ENCODE measurements around the gene JUP. TPM values are rescaled to one million over a fixed set of nuclear protein-coding genes. Genes with fewer than 3 reads are reported as not detected.

The JUP gene
- total RNA-seq, 2 experiments from 2014 or later, result 40.5 to 62.0 TPM

GRCh38 chr17:41724476-41725050, 61.9 kb downstream of the JUP start:
- Histone ChIP-seq H3K79me2 (ENCODE audit: insufficient read depth, low read depth, low read length) (no peaks in the 10 kb centered on the region), H3K9me2 (ENCODE audit: insufficient read depth, low read length) (no peaks in the 10 kb centered on the region), H3K9me3 (ENCODE audit: low read length) (no peaks in the 10 kb centered on the region), H3K4me2 (ENCODE audit: low read length) (no peak overlapping the region), H3K27ac (ENCODE audit: low read depth, low read length, poor library complexity, severe bottlenecking) (no peak overlapping the region), H3K4me3 (ENCODE audit: low read depth, low read length, poor library complexity, severe bottlenecking) (no peak overlapping the region), H3K4me1 (ENCODE audit: insufficient read depth, low read length, poor library complexity, severe bottlenecking) (no peaks in the 10 kb centered on the region), H2AFZ (ENCODE audit: low read length) (no peak overlapping the region), H3K36me3 (ENCODE audit: insufficient read depth, low read length) (no peaks in the 10 kb centered on the region), H4K20me1 (ENCODE audit: insufficient read depth, low read length) (no peaks in the 10 kb centered on the region)
- intact Hi-C loops (cut with micrococcal nuclease; ENCODE audit: unreplicated experiment), result no loop called here
- BruUV-seq (replicated peaks), result no TSS peak
- CTCF ChIA-PET (ENCODE audit: unreplicated experiment), result interaction anchor here (0.6 kb wide), 1 partner anchor 76 kb away, joined by 10 read pairs; no protein-coding TSS in a partner anchor
- POLR2A ChIA-PET, result interaction anchor here (0.8 kb wide), 1 partner anchor 127 kb away, joined by 4 read pairs; no protein-coding TSS in a partner anchor
- DNase-seq (ENCODE audit: low spot score), result no peak
- TF ChIP-seq CTCF (conservative IDR thresholded peaks at IDR 0.05; ENCODE audit: low read length), result no peak
- TF ChIP-seq EZH2phosphoT487 (IDR thresholded peaks at IDR 0.05; ENCODE audit: borderline replicate concordance, low read depth, low read length), result no peak

DNA sequence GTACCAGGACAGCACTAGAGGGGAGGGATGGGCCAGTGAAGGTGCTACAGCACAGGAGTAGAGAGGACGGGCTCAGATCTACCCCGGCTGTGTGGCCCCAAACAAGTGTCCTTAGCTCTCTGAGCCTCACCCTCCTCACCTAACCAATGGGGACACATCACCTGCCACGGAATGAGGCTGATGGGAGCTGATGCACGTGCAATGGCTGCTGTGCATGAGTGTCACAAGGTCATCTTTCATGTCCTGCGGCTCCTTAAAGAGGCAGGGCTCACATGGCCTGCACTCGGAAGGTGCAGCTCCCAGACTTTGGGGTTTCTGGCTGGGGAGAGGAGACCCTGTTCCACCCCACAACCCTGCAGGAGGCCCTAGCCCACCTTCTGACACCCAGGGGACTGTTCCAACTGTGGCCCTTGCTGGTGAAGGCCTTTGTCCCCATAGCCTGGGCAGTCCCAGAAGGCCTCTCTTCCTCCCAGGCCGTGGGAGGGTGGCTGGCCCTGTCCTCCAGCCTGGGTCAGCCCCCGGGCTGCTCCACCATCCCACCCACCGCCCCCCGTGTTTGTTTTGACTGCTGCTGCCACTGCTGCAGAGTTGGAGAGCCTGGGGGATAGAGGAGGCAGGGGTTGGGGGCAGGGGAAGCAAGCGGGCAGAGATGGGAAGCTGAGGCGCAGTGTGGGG, 62.6 kb downstream of the JUP start:
- Histone ChIP-seq H3K4me1 (ENCODE audit: insufficient read depth, low read length, poor library complexity, severe bottlenecking) (no peaks in the 10 kb centered on the region), H3K79me2 (ENCODE audit: insufficient read depth, low read depth, low read length) (no peaks in the 10 kb centered on the region), H3K4me3 (ENCODE audit: low read depth, low read length, poor library complexity, severe bottlenecking) (no peak overlapping the region), H3K9me3 (ENCODE audit: low read length) (no peaks in the 10 kb centered on the region), H3K4me2 (ENCODE audit: low read length) (no peak overlapping the region), H3K27ac (ENCODE audit: low read depth, low read length, poor library complexity, severe bottlenecking) (no peak overlapping the region), H3K36me3 (ENCODE audit: insufficient read depth, low read length) (no peaks in the 10 kb centered on the region), H2AFZ (ENCODE audit: low read length) (no peak overlapping the region), H4K20me1 (ENCODE audit: insufficient read depth, low read length) (no peaks in the 10 kb centered on the region), H3K9me2 (ENCODE audit: insufficient read depth, low read length) (no peaks in the 10 kb centered on the region)
- CTCF ChIA-PET (ENCODE audit: unreplicated experiment), result no interaction called here
- intact Hi-C loops (cut with micrococcal nuclease; ENCODE audit: unreplicated experiment), result no loop called here
- POLR2A ChIA-PET, result interaction anchor here (0.8 kb wide), 1 partner anchor 128 kb away, joined by 4 read pairs; no protein-coding TSS in a partner anchor
- no peak for DNase-seq (ENCODE audit: low spot score)
- TF ChIP-seq EZH2phosphoT487 (IDR thresholded peaks at IDR 0.05; ENCODE audit: borderline replicate concordance, low read depth, low read length) (no peak), CTCF (conservative IDR thresholded peaks at IDR 0.05; ENCODE audit: low read length) (no peak)
- BruUV-seq (replicated peaks), result no TSS peak

DNA sequence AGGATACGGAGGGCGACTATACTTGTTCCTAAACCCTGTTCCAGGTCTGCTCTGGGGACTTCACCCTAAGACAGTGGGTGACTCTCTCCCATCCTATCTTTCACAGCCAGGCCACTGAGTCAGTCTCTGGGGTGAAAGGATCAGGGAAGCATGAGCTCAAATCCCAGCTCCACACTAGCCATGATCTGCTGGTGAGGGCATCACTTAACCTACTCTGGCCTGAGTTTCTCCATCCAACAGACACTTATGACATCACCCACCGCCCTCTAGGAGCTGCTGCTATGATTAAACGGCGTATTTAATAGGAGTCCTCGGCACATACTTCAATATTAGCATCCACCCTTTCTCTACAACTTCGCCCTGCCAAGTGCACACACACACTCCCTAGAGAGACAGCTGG, 64.3 kb downstream of the JUP start:
- Histone ChIP-seq H3K79me2 (ENCODE audit: insufficient read depth, low read depth, low read length) (no peaks in the 10 kb centered on the region), H3K4me3 (ENCODE audit: low read depth, low read length, poor library complexity, severe bottlenecking) (no peak overlapping the region), H3K9me2 (ENCODE audit: insufficient read depth, low read length) (no peaks in the 10 kb centered on the region), H3K4me1 (ENCODE audit: insufficient read depth, low read length, poor library complexity, severe bottlenecking) (no peaks in the 10 kb centered on the region), H3K27ac (ENCODE audit: low read depth, low read length, poor library complexity, severe bottlenecking) (no peak overlapping the region), H3K36me3 (ENCODE audit: insufficient read depth, low read length) (no peaks in the 10 kb centered on the region), H4K20me1 (ENCODE audit: insufficient read depth, low read length) (no peaks in the 10 kb centered on the region), H3K9me3 (ENCODE audit: low read length) (no peaks in the 10 kb centered on the region), H2AFZ (ENCODE audit: low read length) (no peak overlapping the region), H3K4me2 (ENCODE audit: low read length) (no peak overlapping the region)
- ChIA-PET POLR2A (no interaction called here), CTCF (ENCODE audit: unreplicated experiment) (interaction anchor here (0.7 kb wide), 1 partner anchor 1646 kb away, joined by 10 read pairs; no protein-coding TSS in a partner anchor)
- intact Hi-C loops (cut with micrococcal nuclease; ENCODE audit: unreplicated experiment), result no loop called here
- BruUV-seq (replicated peaks), result no TSS peak
- TF ChIP-seq EZH2phosphoT487 (IDR thresholded peaks at IDR 0.05; ENCODE audit: borderline replicate concordance, low read depth, low read length), result no peak
- no peak for TF ChIP-seq CTCF (conservative IDR thresholded peaks at IDR 0.05; ENCODE audit: low read length)
- no peak for DNase-seq (ENCODE audit: low spot score)

All from OCI-LY7 (cell line).